HL-60/S4 treated with retinoic acid at 250 ng/mL for 4 days and 3 days (cell line): ENCODE data around the gene TOP1.

Experiments
- in situ Hi-C: fragments of 300-500 bp; cut with MboI; formaldehyde crosslinking; loops from 2 replicates; pipeline ENCODE4 v1.7.0; 2022; ENCODE audit warnings: low sequenced_read_pairs

The TOP1 gene

GRCh38 chr20:41054847-41055230 is 26.2 kb downstream of the TOP1 start:
- in situ Hi-C loops, result no loop called here

- in situ Hi-C loops, result no loop called here
Observed at GRCh38 chr20:41055679-41056078, 27.1 kb downstream of the TOP1 start.

- in situ Hi-C loops, result no loop called here
Observed at GRCh38 chr20:41057999-41058673, 29.5 kb downstream of the TOP1 start.

- in situ Hi-C loops, result no loop called here
Observed at GRCh38 chr20:41058674-41059635, 30.3 kb downstream of the TOP1 start.

- in situ Hi-C loops, result no loop called here
Observed at GRCh38 chr20:41061155-41061554, 32.5 kb downstream of the TOP1 start.

- in situ Hi-C loops, result no loop called here
Observed at GRCh38 chr20:41063442-41063841, 34.8 kb downstream of the TOP1 start.

GRCh38 chr20:41064377-41064776 is 35.8 kb downstream of the TOP1 start:
- in situ Hi-C loops, result no loop called here

- in situ Hi-C loops, result no loop called here
Observed at GRCh38 chr20:41065716-41066115, 37.1 kb downstream of the TOP1 start.

GRCh38 chr20:41068806-41069205 is 40.2 kb downstream of the TOP1 start:
- in situ Hi-C loops, result no loop called here

GRCh38 chr20:41072190-41072863 is 43.7 kb downstream of the TOP1 start:
- in situ Hi-C loops, result no loop called here

- in situ Hi-C loops, result no loop called here
Observed at GRCh38 chr20:41072915-41073314, 44.3 kb downstream of the TOP1 start.

GRCh38 chr20:41074441-41074840 is 45.8 kb downstream of the TOP1 start:
- in situ Hi-C loops, result no loop called here

- in situ Hi-C loops, result no loop called here
Observed at GRCh38 chr20:41076776-41077175, 48.2 kb downstream of the TOP1 start.

GRCh38 chr20:41078329-41078728 is 49.7 kb downstream of the TOP1 start:
- in situ Hi-C loops, result no loop called here

- in situ Hi-C loops, result no loop called here
Observed at GRCh38 chr20:41079066-41079465, 50.4 kb downstream of the TOP1 start.

- in situ Hi-C loops, result no loop called here
Observed at GRCh38 chr20:41080866-41081265, 52.2 kb downstream of the TOP1 start.

- in situ Hi-C loops, result no loop called here
Observed at GRCh38 chr20:41081276-41081814, 52.7 kb downstream of the TOP1 start.

- in situ Hi-C loops, result no loop called here
Observed at GRCh38 chr20:41082306-41082705, 53.7 kb downstream of the TOP1 start.

- in situ Hi-C loops, result no loop called here
Observed at GRCh38 chr20:41085606-41086005, 57.0 kb downstream of the TOP1 start.

- in situ Hi-C loops, result no loop called here
Observed at GRCh38 chr20:41086402-41087324, 58.0 kb downstream of the TOP1 start.
